ENCODE results near the gene FAM234B. TPM values are rescaled to one million over a fixed set of nuclear protein-coding genes. Genes with fewer than 3 reads are reported as not detected.

FAM234B gene
- polyA plus RNA-seq, 1 donor from 2014 or later = 20.5 TPM

DNA sequence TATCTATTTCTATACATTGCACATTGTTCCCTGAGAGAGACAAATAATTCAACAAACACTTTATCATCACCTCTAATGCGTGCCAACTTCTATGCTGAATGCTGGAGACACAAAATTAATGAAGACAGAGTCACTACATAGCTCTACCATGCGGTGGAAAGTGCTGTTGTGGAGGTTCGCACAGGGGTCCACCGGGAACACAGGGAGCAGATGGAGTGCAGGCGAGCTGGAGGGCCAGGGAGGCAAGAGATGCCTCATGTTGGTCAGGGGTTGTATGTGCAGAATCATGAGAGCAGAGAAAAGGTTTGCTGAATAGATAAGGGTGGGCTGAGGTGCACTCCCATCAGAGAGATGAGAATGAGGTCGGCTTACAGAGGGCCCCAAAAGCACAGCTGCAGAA, 25.2 kb downstream of the FAM234B start:
- H3K9me3 ChIP-seq (ENCODE audit: low read length) = no peaks in the 10 kb centered on the region
- H3K9ac ChIP-seq (ENCODE audit: low read length) = no peak overlapping the region
- no peak overlapping the region for H3K27ac ChIP-seq (ENCODE audit: low read length)
- no peaks in the 10 kb centered on the region for H3K79me2 ChIP-seq (replicated peaks; ENCODE audit: insufficient read depth, low read length)
- no peak overlapping the region for H3K4me3 ChIP-seq (ENCODE audit: low read length)
- TF ChIP-seq EZH2 (IDR thresholded peaks at IDR 0.05; ENCODE audit: borderline replicate concordance, insufficient read depth, low read length, poor library complexity, severe bottlenecking) (no peak), POLR2AphosphoS5 (IDR thresholded peaks at IDR 0.05) (no peak), CTCF (IDR thresholded peaks at IDR 0.05; ENCODE audit: poor library complexity, severe bottlenecking) (no peak), TAF1 (IDR thresholded peaks at IDR 0.05; ENCODE audit: low read depth) (no peak), EP300 (conservative IDR thresholded peaks at IDR 0.05; ENCODE audit: poor library complexity, severe bottlenecking) (no peak), RAD21 (conservative IDR thresholded peaks at IDR 0.05) (no peak), SMC3 (conservative IDR thresholded peaks at IDR 0.05; ENCODE audit: poor library complexity) (no peak), MXI1 (conservative IDR thresholded peaks at IDR 0.05; ENCODE audit: poor library complexity, severe bottlenecking) (no peak)
- TF ChIP-seq, protein P1, sequence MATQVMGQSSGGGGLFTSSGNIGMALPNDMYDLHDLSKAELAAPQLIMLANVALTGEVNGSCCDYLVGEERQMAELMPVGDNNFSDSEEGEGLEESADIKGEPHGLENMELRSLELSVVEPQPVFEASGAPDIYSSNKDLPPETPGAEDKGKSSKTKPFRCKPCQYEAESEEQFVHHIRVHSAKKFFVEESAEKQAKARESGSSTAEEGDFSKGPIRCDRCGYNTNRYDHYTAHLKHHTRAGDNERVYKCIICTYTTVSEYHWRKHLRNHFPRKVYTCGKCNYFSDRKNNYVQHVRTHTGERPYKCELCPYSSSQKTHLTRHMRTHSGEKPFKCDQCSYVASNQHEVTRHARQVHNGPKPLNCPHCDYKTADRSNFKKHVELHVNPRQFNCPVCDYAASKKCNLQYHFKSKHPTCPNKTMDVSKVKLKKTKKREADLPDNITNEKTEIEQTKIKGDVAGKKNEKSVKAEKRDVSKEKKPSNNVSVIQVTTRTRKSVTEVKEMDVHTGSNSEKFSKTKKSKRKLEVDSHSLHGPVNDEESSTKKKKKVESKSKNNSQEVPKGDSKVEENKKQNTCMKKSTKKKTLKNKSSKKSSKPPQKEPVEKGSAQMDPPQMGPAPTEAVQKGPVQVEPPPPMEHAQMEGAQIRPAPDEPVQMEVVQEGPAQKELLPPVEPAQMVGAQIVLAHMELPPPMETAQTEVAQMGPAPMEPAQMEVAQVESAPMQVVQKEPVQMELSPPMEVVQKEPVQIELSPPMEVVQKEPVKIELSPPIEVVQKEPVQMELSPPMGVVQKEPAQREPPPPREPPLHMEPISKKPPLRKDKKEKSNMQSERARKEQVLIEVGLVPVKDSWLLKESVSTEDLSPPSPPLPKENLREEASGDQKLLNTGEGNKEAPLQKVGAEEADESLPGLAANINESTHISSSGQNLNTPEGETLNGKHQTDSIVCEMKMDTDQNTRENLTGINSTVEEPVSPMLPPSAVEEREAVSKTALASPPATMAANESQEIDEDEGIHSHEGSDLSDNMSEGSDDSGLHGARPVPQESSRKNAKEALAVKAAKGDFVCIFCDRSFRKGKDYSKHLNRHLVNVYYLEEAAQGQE (IDR thresholded peaks at IDR 0.05; ENCODE audit: borderline replicate concordance) = no peak
- no peaks in the 10 kb centered on the region for H3K9me2 ChIP-seq (ENCODE audit: insufficient read depth, low read length)
- no peaks in the 10 kb centered on the region for H3F3A ChIP-seq (ENCODE audit: insufficient read depth, low read length, poor library complexity, severe bottlenecking)
- no peaks in the 10 kb centered on the region for H4K20me1 ChIP-seq (ENCODE audit: insufficient read depth)
- H3K27me3 ChIP-seq (ENCODE audit: insufficient read depth, low read depth, low read length) = no peaks in the 10 kb centered on the region
- H2AFZ ChIP-seq (ENCODE audit: low read depth, low read length) = no peak overlapping the region
- H3K4me2 ChIP-seq (ENCODE audit: low read length) = no peak overlapping the region
- H3K36me3 ChIP-seq (ENCODE audit: insufficient read depth, low read length) = peaks cover 5% of the 10 kb centered on the region

DNA sequence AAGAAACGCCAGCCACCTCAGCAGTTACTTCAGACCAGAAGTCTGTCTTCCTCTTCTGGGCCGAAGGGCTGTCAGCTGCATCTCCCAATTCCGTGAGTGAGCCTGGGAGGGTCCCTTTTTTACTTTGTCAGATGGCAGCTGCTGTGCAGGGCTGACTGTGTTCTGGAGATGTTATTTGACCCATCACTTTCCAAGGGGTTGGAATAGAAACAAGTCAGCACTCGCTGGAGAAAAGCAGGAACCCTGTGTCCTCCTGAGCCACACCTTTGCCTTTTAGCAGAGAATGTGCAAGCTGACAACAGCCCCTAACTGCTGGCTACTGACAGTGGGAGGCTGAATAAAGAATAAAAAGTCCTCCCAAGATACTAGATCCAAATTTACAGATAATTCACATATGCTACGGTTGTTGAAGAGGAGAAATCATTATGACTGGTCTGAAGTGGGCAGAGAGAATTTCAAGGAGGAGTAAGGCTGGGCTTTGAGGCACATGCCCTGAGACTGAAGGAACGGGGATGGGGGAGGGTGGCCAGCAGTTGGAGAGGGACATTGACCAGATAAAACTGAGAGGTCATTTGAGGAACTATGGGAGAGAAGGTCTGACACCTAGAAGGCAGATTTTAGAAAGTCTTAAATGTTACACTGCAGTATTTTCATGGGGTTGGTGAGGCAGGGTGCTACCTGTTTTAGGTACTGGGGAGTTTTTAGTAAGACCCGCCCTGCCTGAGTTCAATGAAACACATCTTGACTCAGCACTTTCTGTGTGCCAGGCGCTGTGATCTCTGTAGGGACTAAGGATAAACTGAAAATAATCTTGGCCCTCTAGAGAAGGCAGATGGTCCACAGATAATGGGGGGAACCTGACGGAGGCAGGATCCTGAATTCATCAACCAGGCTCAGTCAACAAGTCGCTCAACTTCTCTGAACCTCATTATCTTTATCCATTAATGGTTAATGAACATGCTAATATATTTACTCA, 27.4 kb downstream of the FAM234B start:
- no peak overlapping the region for H3K9ac ChIP-seq (ENCODE audit: low read length)
- no peaks in the 10 kb centered on the region for H3K27me3 ChIP-seq (ENCODE audit: insufficient read depth, low read depth, low read length)
- H3F3A ChIP-seq (ENCODE audit: insufficient read depth, low read length, poor library complexity, severe bottlenecking) = no peaks in the 10 kb centered on the region
- TF ChIP-seq EZH2 (IDR thresholded peaks at IDR 0.05; ENCODE audit: borderline replicate concordance, insufficient read depth, low read length, poor library complexity, severe bottlenecking) (no peak), EP300 (conservative IDR thresholded peaks at IDR 0.05; ENCODE audit: poor library complexity, severe bottlenecking) (no peak), TAF1 (IDR thresholded peaks at IDR 0.05; ENCODE audit: low read depth) (no peak), SMC3 (conservative IDR thresholded peaks at IDR 0.05; ENCODE audit: poor library complexity) (no peak), MXI1 (conservative IDR thresholded peaks at IDR 0.05; ENCODE audit: poor library complexity, severe bottlenecking) (no peak), RAD21 (conservative IDR thresholded peaks at IDR 0.05) (no peak), POLR2AphosphoS5 (IDR thresholded peaks at IDR 0.05) (no peak), CTCF (IDR thresholded peaks at IDR 0.05; ENCODE audit: poor library complexity, severe bottlenecking) (no peak)
- TF ChIP-seq, protein P1 (IDR thresholded peaks at IDR 0.05; ENCODE audit: borderline replicate concordance) = no peak
- no peaks in the 10 kb centered on the region for H4K20me1 ChIP-seq (ENCODE audit: insufficient read depth)
- no peaks in the 10 kb centered on the region for H3K9me2 ChIP-seq (ENCODE audit: insufficient read depth, low read length)
- H2AFZ ChIP-seq (ENCODE audit: low read depth, low read length) = no peak overlapping the region
- peaks cover 11% of the 10 kb centered on the region for H3K36me3 ChIP-seq (ENCODE audit: insufficient read depth, low read length)
- no peak overlapping the region for H3K4me3 ChIP-seq (ENCODE audit: low read length)
- no peaks in the 10 kb centered on the region for H3K9me3 ChIP-seq (ENCODE audit: low read length)
- no peak overlapping the region for H3K4me2 ChIP-seq (ENCODE audit: low read length)
- H3K27ac ChIP-seq (ENCODE audit: low read length) = no peak overlapping the region
- H3K79me2 ChIP-seq (replicated peaks; ENCODE audit: insufficient read depth, low read length) = no peaks in the 10 kb centered on the region
